Measurements from ENCODE around the gene VILL. TPM values are rescaled to one million over a fixed set of nuclear protein-coding genes. Genes with fewer than 3 reads are reported as not detected.
A peak's percentile ranks its signal among the peaks of the same experiment; 100 is the strongest.

VILL gene
- total and polyA plus RNA-seq, 2 donors (not counting 3 experiments of a cell fraction or from before 2014, with no cell fraction given): 9.0 to 10.0 TPM

DNA sequence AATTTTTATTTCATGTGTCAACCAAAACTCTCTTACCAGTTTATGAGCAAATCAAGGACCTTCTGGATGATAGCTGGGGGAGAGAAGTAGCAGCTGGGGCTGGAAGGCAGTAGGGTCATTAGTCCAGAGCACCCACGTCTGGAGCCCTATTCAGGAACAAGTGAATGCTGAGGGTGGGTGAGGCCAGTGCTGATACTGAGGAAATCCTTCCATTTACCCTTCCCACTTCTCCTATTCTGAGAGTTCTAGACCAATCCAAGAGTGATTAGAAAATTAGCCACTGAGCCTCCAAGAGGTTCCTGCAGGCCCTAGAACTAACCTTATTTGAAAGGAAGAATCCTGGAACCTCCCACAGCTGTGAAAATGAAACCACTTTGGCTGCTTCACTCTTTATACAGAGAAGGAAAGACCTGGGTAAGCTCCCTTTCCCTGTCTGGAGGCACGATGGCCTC lies 46.2 kb upstream of the VILL start:
- Histone ChIP-seq H4K20me1 (replicated peaks; ENCODE audit: control insufficient read depth, extremely low read depth, insufficient read depth, low read length) (no peaks in the 10 kb centered on the region), H3K36me3 (ENCODE audit: control insufficient read depth in 2 of 2, extremely low read depth in 1 of 2, insufficient read depth in 2 of 2, low read length in 2 of 2) (no peaks in the 10 kb centered on the region), H2AFZ (ENCODE audit: low read depth, low read length) (no peak overlapping the region), H3K4me2 (ENCODE audit: insufficient read depth, low read length) (no peak overlapping the region), H3K4me3 (replicated peaks in 1 of 3; ENCODE audit: insufficient read depth in 1 of 3, low read depth in 1 of 3, low read length in 3 of 3) (no peak overlapping the region), H3K27me3 (ENCODE audit: control insufficient read depth in 2 of 2, insufficient read depth in 2 of 2, low read length in 2 of 2) (no peaks in the 10 kb centered on the region), H3K9me3 (replicated peaks; ENCODE audit: control insufficient read depth, insufficient read depth, low read length) (no peaks in the 10 kb centered on the region), H3K27ac (ENCODE audit: insufficient read depth, low read depth, low read length) (no peak overlapping the region), H3K4me1 (ENCODE audit: control insufficient read depth, extremely low read depth, insufficient read depth, low read length) (peaks cover 27% of the 10 kb centered on the region), H3K9ac (replicated peaks; ENCODE audit: extremely low read depth, insufficient read depth, low read length) (no peak overlapping the region), H3K79me2 (ENCODE audit: control insufficient read depth, insufficient read depth, low read length) (no peaks in the 10 kb centered on the region), H3K9me1 (replicated peaks; ENCODE audit: control insufficient read depth, extremely low read depth, insufficient read depth, low read length) (no peaks in the 10 kb centered on the region)
- no TSS peak for BruUV-seq (replicated peaks)
- FAIRE-seq: no peak
- ChIA-PET POLR2A (no interaction called here), CTCF (interaction anchor here (1.3 to 3.7 kb wide), 3 partner anchors 17 to 30 kb away, joined by 4 to 32 read pairs (median 13); no protein-coding TSS in a partner anchor)
- dilution Hi-C loops (cut with MboI; ENCODE audit: extremely low pct_ligation_motif_present, low sequenced_read_pairs) (no loop called here), intact Hi-C loops (cut with micrococcal nuclease) (no loop called here)
- TF ChIP-seq, protein P1, sequence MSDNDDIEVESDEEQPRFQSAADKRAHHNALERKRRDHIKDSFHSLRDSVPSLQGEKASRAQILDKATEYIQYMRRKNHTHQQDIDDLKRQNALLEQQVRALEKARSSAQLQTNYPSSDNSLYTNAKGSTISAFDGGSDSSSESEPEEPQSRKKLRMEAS (IDR thresholded peaks at IDR 0.05; ENCODE audit: insufficient read depth, insufficient read length): no peak
- TF ChIP-seq GATA2 (IDR thresholded peaks at IDR 0.05; ENCODE audit: insufficient read depth, insufficient read length, low read depth, low read length): no peak
- TF ChIP-seq, protein P2, sequence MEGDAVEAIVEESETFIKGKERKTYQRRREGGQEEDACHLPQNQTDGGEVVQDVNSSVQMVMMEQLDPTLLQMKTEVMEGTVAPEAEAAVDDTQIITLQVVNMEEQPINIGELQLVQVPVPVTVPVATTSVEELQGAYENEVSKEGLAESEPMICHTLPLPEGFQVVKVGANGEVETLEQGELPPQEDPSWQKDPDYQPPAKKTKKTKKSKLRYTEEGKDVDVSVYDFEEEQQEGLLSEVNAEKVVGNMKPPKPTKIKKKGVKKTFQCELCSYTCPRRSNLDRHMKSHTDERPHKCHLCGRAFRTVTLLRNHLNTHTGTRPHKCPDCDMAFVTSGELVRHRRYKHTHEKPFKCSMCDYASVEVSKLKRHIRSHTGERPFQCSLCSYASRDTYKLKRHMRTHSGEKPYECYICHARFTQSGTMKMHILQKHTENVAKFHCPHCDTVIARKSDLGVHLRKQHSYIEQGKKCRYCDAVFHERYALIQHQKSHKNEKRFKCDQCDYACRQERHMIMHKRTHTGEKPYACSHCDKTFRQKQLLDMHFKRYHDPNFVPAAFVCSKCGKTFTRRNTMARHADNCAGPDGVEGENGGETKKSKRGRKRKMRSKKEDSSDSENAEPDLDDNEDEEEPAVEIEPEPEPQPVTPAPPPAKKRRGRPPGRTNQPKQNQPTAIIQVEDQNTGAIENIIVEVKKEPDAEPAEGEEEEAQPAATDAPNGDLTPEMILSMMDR (IDR thresholded peaks at IDR 0.05; ENCODE audit: extremely low read depth in 1 of 2, insufficient read depth in 1 of 2, low read depth in 1 of 2, low read length in 2 of 2): no peak
- no peak for TF ChIP-seq EZH2 (IDR thresholded peaks at IDR 0.05; ENCODE audit: borderline replicate concordance, low read depth, low read length, severe bottlenecking)
- TF ChIP-seq POLR2AphosphoS5 (IDR thresholded peaks at IDR 0.05; ENCODE audit: insufficient read depth, low read depth, low read length): no peak
- no peak for TF ChIP-seq JUN (IDR thresholded peaks at IDR 0.05; ENCODE audit: borderline replicate concordance, insufficient read depth, insufficient read length, low read depth)
- DNase-seq (ENCODE audit: low read depth, low spot score): peak; percentile 28
